ENCODE measurements around the gene PFDN4. TPM values are rescaled to one million over a fixed set of nuclear protein-coding genes. Genes with fewer than 3 reads are reported as not detected.
"Not testable (repeated sequence)": the region's sequence is repeated elsewhere in the genome, so short reads cannot be mapped to it uniquely, and the experiment has no call there.

PFDN4 gene
- total RNA-seq, 4 donors from 2014 or later, result 60.0 to 108 (median 85.1) TPM

GRCh38 chr20:54257071-54257816, 49.4 kb downstream of the PFDN4 start:
- no peaks in the 10 kb centered on the region for H3K27me3 ChIP-seq
- no peak overlapping the region for H3K27ac ChIP-seq
- H3K9me3 ChIP-seq, result no peaks in the 10 kb centered on the region
- H3K36me3 ChIP-seq, result no peaks in the 10 kb centered on the region
- H3K4me3 ChIP-seq, result no peak overlapping the region
- H3K4me1 ChIP-seq, result peaks cover 0 to 7% (median 0%) of the 10 kb centered on the region in 4 donors
- TF ChIP-seq CTCF (IDR thresholded peaks at IDR 0.05) (no peak), EP300 (IDR thresholded peaks at IDR 0.05) (peak in 1 of 2 donors; percentile 52)
- 69 to 75% methylated on average over 4 of the region's 4 CpGs for WGBS, 2 donors
- peak in 1 of 2 donors; percentile 18 for DNase-seq (ENCODE audit: low spot score in 2 of 2)

DNA sequence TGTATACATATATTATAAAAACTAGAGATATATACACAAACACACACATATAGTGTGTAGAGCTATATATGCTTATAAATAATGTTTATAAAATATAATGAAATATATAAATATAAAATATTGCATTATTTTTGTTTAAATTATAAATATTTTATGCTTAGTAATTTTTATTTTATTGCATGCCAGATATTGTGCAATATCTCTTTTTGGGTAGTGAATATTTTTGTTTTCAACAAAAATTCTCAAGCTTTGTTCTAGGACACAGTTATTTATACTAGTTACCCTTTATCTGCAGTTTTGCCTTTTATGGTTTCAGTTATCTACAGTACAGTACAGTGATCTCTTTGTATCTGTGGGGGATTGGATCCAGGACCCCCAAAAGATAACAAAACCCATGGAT, 52.2 kb downstream of the PFDN4 start:
- TF ChIP-seq EP300 (IDR thresholded peaks at IDR 0.05), result no peak
- TF ChIP-seq POLR2A (IDR thresholded peaks at IDR 0.05), result no peak
- no peak for DNase-seq (ENCODE audit: low spot score in 2 of 2)

GRCh38 chr20:54262671-54263070, 54.8 kb downstream of the PFDN4 start:
- DNase-seq (ENCODE audit: low spot score in 2 of 2), result no peak
- H3K27me3 ChIP-seq, result no peaks in the 10 kb centered on the region
- H3K36me3 ChIP-seq, result no peaks in the 10 kb centered on the region
- 61 to 68% methylated on average over 4 of the region's 4 CpGs for WGBS, 2 donors
- TF ChIP-seq EP300 (IDR thresholded peaks at IDR 0.05), result no peak
- TF ChIP-seq CTCF (IDR thresholded peaks at IDR 0.05), result no peak
- TF ChIP-seq POLR2A (IDR thresholded peaks at IDR 0.05), result no peak
- no peaks in the 10 kb centered on the region for H3K9me3 ChIP-seq
- H3K4me1 ChIP-seq, result peaks cover 0 to 11% (median 1%) of the 10 kb centered on the region in 4 donors
- H3K27ac ChIP-seq, result no peak overlapping the region
- H3K4me3 ChIP-seq, result no peak overlapping the region

More for the DNA sequence above, 52.2 kb downstream of the PFDN4 start:
- no peaks in the 10 kb centered on the region for H3K36me3 ChIP-seq
- H3K9me3 ChIP-seq, result no peaks in the 10 kb centered on the region
- H3K4me3 ChIP-seq, result no peak overlapping the region
- H3K27me3 ChIP-seq, result no peaks in the 10 kb centered on the region
- peaks cover 0 to 7% (median 0%) of the 10 kb centered on the region in 4 donors for H3K4me1 ChIP-seq
- no peak overlapping the region for H3K27ac ChIP-seq

DNA sequence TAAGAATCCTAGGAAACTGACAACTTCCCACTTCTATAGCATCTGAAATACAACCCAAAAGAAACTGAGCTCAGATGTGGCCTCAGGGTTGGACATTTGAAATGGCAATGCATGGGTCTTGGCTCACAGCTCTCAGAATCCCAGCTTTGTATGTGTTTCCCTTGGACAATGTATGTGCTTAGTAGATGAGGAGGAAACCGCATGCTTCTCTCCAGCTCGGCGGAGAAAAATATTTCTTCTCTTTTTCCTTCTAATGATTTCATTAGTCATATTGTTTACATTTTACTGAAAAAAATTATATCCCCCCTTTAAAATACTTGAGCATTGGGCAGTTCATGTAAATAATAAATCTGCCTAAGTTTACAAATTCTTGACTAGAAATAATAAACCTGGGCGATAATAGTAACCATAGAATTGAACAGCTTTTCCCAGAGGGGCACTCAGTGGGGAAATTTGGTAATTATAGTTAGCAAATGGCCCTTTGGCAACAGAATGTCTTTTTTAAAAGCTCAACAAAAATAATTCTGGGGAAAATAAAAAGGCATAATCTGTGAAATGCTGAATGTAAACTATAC, 55.3 kb downstream of the PFDN4 start:
- Histone ChIP-seq H3K4me1 (peaks cover 0 to 16% (median 4%) of the 10 kb centered on the region in 4 donors), H3K9me3 (no peaks in the 10 kb centered on the region), H3K27ac (no peak overlapping the region), H3K36me3 (no peaks in the 10 kb centered on the region), H3K4me3 (no peak overlapping the region), H3K27me3 (no peaks in the 10 kb centered on the region)
- TF ChIP-seq EP300 (IDR thresholded peaks at IDR 0.05), result no peak
- no peak for TF ChIP-seq CTCF (IDR thresholded peaks at IDR 0.05)
- TF ChIP-seq POLR2A (IDR thresholded peaks at IDR 0.05), result no peak
- 55 to 62% methylated on average over 4 of the region's 4 CpGs for WGBS, 2 donors
- DNase-seq (ENCODE audit: low spot score in 2 of 2), result no peak

DNA sequence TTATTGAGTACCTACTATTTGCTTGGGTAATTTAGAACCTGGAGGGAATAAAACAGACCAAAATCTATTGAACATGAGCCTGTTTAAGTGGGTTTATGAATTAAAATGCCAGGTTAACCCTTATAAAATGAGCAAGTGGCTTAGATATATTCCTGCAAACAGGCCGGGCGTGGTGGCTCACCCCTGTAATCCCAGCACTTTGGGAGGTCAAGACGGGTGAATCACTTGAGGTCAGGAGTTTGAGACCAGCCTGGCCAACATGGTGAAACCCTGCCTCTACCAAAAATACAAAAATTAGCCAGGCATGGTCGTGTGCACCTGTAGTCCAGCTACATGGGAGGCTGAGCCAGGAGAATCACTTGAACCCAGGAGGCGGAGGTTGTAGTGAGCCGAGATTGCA, 57.9 kb downstream of the PFDN4 start:
- DNase-seq (ENCODE audit: low spot score in 2 of 2); H3K27me3 ChIP-seq; H3K27ac ChIP-seq; H3K36me3 ChIP-seq; H3K9me3 ChIP-seq; H3K4me3 ChIP-seq: not testable (repeated sequence)
- 89 to 92% methylated on average over 6 of the region's 6 CpGs for WGBS, 2 donors
- H3K4me1 ChIP-seq, result peaks cover 0 to 24% (median 7%) of the 10 kb centered on the region in 4 donors

DNA sequence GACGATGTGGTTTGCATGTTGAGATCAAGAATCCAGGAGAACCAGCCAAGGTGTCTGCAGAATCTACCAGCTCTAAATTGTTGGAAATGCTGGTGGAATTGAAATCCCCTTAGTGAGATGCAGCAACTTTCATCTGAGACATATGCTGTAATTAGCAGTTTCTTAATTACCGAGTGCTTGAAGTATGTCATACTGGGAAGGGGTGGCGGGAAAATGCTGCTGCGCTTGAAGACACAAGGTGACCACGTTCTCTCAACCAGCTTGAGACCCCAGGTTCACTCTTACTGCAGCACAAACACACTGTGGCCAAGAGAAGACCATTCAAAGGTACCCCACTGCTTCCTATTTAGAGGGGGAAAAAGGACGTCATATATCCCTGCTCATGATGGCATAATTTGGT, 59.0 kb downstream of the PFDN4 start:
- 89 to 92% methylated on average over 6 of the region's 6 CpGs for WGBS, 2 donors
- Histone ChIP-seq H3K27ac (peak overlapping the region in 2 of 4 donors; percentile 23 to 66), H3K4me3 (no peak overlapping the region), H3K9me3 (no peaks in the 10 kb centered on the region), H3K4me1 (peaks cover 0 to 24% (median 7%) of the 10 kb centered on the region in 4 donors), H3K27me3 (no peaks in the 10 kb centered on the region), H3K36me3 (no peaks in the 10 kb centered on the region)
- DNase-seq (ENCODE audit: low spot score in 2 of 2), result no peak
- TF ChIP-seq POLR2A (IDR thresholded peaks at IDR 0.05), result no peak
- TF ChIP-seq CTCF (IDR thresholded peaks at IDR 0.05), result no peak
- no peak for TF ChIP-seq EP300 (IDR thresholded peaks at IDR 0.05)

Data from tibial nerve (tissue), 4 donors.